G401 (cell line): Measurements from ENCODE around the gene FGD6. TPM values are rescaled to one million over a fixed set of nuclear protein-coding genes. Genes with fewer than 3 reads are reported as not detected.
"Not testable (repeated sequence)": the region's sequence is repeated elsewhere in the genome, so short reads cannot be mapped to it uniquely, and the experiment has no call there.

Source experiments
- DNase-seq: peaks from one replicate; pipeline ENCODE4 v3.0.0-alpha.2; 2015; ENCODE audit warnings: low spot score
- in situ Hi-C: cut with HindIII; loops from 2 replicates; pipeline ENCODE4 v1.10.0; 2016; ENCODE audit warnings: low sequenced_read_pairs, mixed read lengths
- total RNA-seq: library from RNA; depleted of rRNA; stranded (reverse); fragments of >200 nt; shearing (Covaris generic); gene quantifications from 2 replicates; pipeline ENCODE4 v1.2.3, GENCODE V29; 2014

FGD6 gene
- total RNA-seq, 1 experiment from 2014 or later, result 3.9 TPM

- DNase-seq, result no peak
- in situ Hi-C loops, result no loop called here
These were observed 20.9 kb upstream of the FGD6 start for GRCh38 chr12:95238150-95238549.

- no peak for DNase-seq
- in situ Hi-C loops, result no loop called here
These were observed 20.0 kb upstream of the FGD6 start for GRCh38 chr12:95237315-95237714.

- DNase-seq, in situ Hi-C loops: not testable (repeated sequence)
These were observed 18.4 kb upstream of the FGD6 start for GRCh38 chr12:95235621-95236020.

GRCh38 chr12:95234187-95234586, 16.9 kb upstream of the FGD6 start:
- in situ Hi-C loops, DNase-seq: not testable (repeated sequence)

DNA sequence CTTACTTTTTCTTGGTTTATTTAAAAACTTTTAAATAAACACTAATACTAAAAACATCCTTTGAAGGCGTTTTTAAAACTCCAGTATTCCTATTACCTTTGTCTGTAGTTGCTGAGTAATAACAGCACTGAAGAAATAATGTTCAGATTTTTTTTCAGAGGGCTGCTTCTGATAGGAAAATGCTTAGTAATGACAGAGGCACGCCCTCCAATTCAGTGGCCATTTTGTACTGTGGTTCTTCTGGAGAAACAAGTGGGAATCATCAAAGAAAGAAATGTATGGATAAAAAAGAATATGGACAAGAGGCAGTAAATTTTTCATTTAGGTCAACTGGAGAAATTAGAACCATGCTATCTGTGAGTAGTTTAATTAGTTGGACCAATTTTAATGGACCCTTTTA, 13.9 kb upstream of the FGD6 start:
- in situ Hi-C loops, result no loop called here
- DNase-seq, result no peak

- no peak for DNase-seq
- in situ Hi-C loops, result no loop called here
These were observed 13.0 kb upstream of the FGD6 start for GRCh38 chr12:95230313-95230712.

GRCh38 chr12:95229636-95230035, 12.4 kb upstream of the FGD6 start:
- in situ Hi-C loops, result no loop called here
- DNase-seq, result no peak

GRCh38 chr12:95228617-95229016, 11.3 kb upstream of the FGD6 start:
- in situ Hi-C loops, result no loop called here
- DNase-seq, result no peak

DNA sequence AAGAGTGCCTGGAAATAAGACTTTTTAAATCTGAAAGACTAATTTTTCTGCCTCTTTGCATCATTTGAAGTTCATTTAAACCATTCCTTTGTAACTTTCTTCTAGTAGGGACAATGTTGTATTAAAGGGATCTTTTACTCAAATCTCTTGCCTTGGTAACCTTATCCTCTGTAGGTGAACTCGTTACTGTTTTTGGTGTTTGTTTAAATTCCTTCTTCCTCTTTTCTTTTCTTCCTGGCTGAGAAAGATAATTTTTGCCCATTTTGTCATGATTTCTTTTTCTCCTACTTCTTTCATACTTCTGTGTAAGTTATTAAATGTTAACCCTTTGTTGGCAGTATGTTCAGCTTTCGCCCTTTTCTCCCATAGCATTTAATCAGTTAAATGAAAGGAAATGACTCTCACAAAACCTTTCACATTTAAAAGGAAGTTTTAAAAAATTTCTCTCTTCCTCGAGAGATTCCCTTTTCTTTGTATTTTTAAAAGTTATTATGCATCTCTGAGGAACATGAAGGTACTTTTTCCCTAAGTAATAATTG, 10.6 kb upstream of the FGD6 start:
- in situ Hi-C loops, result no loop called here
- DNase-seq, result no peak

DNA sequence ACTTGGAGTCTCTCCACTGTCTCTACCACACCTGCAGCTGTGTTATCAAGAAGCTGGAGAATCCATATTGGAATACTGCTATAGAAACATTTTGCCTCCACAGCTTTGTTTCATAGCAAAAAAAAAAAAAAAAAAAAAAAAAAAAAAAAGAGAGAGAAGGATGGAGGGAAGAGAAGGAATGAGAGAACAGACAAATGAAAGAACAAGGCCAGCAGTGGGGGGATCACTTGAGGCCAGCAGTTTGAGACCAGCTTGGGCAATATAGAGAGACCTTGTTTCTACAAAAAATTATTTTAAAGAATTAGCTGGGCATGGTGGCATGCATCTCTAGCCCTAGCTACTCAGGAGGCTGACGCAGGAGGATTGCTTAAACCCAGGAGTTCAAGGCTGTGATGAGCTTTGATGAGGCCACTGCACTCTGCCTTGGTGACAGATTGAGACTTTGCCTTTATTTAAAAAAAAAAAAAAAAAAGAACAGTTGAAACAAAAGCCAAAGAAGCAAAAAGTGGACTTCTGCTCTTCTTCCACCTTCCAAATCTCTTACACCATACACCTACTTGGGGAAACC, 8.5 kb upstream of the FGD6 start:
- DNase-seq, result no peak
- in situ Hi-C loops, result no loop called here

GRCh38 chr12:95224202-95225170, 7.2 kb upstream of the FGD6 start:
- no peak for DNase-seq
- in situ Hi-C loops, result no loop called here

DNA sequence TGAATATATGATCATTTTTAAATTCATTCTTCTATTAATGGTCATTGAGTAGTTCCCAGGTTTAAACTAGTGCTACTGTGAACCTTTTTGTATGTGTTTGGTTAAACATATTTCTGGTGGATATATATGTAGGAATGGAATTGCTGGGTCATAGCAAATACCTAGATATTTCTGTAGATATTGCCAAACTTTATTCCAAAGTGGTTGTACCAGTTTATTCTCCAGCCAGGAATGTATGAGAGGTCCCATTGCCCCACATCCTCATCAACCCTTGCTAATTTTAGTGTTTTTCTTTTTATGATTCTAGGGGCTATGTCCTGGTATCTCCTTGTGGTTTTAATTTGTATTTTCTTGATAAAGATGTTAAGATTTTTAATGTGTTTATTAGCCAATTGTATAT, 3.5 kb upstream of the FGD6 start:
- in situ Hi-C loops, result no loop called here
- DNase-seq, result no peak

- DNase-seq, result no peak
- in situ Hi-C loops, result no loop called here
These were observed 2.9 kb upstream of the FGD6 start for GRCh38 chr12:95220190-95220589.

GRCh38 chr12:95218150-95219133, 1.2 kb upstream of the FGD6 start:
- in situ Hi-C loops, result no loop called here
- DNase-seq, result peak; percentile 78

DNA sequence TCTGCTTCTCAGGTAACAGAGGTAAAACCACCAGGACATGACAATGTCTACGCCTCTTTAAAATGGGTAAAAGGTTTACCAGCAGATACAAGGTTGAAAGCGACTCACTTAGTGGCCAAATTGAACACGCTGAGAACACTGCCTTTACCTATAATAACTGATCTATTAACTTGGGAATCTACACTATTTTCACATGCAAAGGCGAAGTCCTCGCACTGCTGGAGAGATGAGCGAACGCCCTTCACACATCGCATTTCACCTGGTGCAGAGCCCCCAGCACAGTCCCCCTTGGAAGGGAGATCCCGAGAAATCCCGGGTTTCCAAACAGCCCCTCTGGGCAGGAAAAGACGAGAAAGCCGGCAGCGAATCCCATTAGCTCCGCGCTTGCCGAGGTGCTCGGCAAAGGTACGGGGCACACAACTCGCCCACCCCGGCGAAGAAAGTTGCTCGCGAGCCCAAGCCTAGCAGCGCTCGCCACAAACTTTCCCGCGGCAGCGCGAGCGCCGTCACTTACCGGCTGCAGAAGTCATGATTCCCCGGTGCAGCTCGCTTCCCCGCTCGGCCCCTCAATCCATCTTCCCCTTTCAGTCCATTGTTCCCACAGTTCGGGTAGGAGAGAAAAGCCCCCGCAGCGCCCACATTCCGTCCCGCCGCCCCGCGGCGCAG, 423 bp downstream of the FGD6 start:
- peak; percentile 51 for DNase-seq
- in situ Hi-C loops, result no loop called here

DNA sequence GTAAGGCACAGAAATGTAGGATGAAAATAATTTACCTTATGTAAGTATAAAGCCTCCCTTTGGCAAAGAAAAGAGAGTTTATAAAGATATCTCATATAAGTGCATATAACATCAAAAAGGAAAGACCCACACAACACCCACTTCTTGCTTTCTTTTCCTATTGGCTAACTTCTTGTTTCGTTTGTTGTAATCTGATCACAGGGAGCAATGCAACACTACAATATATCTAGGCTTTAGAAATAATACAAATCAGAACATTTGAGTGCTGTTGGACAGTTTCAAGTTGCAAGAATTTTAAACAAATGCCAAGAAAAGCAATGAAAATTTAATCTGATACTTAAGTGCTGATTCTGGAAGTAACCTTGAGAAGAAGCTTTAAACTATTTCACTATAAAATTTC, 1.3 kb downstream of the FGD6 start:
- DNase-seq, result no peak
- in situ Hi-C loops, result no loop called here

DNA sequence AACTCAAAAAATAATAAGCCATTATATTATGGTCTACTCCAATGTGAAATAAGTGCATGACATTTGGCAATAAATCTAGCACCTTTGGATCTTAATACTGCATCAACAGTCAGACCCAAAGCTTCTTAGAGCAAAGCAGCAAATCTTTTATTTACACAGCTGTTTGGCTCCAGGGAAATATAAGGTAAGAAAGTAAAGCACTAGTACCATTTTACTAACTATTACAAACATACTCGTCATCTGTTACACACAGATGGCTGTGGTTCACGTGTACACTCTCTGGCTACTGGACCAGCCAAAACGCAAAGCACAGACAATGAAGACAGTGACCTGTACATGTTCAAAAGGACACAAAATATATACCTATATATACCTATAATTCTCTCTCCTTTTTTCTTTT, 2.8 kb downstream of the FGD6 start:
- in situ Hi-C loops, result no loop called here
- DNase-seq, result no peak

DNA sequence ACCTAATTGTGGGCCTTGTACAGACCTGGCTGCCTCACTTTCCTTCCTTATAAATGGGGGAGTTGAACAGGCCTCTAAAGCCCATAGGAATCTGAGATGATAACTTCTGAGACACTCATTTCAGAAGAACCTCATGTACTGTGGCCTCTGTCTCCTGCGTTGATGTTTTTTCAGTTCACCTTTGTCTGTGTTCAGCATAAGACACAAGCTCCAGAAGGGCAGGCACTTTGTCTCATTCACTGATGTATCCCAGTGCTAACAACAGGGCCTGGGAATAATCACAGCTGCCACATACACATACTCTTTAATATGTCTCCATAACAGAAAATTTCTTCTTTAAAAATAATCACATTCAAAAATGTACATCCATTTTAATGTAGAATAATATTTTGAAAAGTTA, 3.3 kb downstream of the FGD6 start:
- DNase-seq, result no peak
- in situ Hi-C loops, result no loop called here

DNA sequence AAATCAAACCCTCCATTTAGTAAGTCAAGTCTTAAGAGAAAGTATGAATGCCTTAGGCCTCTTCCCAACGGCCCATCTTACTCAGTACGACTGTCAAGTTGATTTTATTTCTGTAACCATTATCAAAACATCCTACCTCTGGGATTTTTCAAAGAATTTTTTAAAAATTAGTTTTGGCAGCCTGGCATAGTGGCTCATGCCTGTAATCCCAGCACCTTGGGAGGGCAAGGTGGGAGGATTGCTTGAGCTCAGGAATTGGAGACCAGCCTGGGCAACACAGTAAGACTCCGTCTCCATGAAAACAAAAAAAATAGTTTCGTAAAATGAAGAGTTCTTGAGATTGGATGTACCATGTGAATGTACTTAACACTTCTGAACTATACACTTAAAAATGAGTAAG, 4.1 kb downstream of the FGD6 start:
- in situ Hi-C loops, result no loop called here
- no peak for DNase-seq
